OCI-LY7 (cell line): ENCODE results near the gene CARD11. TPM values are rescaled to one million over a fixed set of nuclear protein-coding genes. Genes with fewer than 3 reads are reported as not detected.

Experiments used
- BruUV-seq: library from RNA; stranded (reverse); fragments of 400-500 nt; replicated peaks from 2 replicates; lab custom pipeline; 2021; lab: Mats Ljungman, UMichigan
- CTCF ChIA-PET: fragments of 300-600 bp; sonication (Branson Sonifier 250); formaldehyde crosslinking; loops from one replicate; lab custom pipeline; 2022; ENCODE audit warnings: antibody characterized with exemption; ENCODE audit not compliant: unreplicated experiment; lab: Charles Lee
- POLR2A ChIA-PET: fragments of 300-600 bp; sonication (Branson Sonifier 250); formaldehyde crosslinking; loops from one replicate; lab custom pipeline; 2022; ENCODE audit warnings: antibody characterized with exemption; lab: Charles Lee
- DNase-seq: peaks from one replicate; pipeline ENCODE4 v3.0.0-alpha.2; 2015; ENCODE audit warnings: low spot score
- H2AFZ ChIP-seq: fragments of 200-600 bp; sonication (generic), shearing (Covaris generic); 2 replicates; pipeline ENCODE4 v1.6.1; 2014; ENCODE audit warnings: mild to moderate bottlenecking, antibody characterized with exemption, low read length, moderate library complexity
- H3K27ac ChIP-seq: fragments of 200-600 bp; sonication (generic); 2 replicates; pipeline ENCODE4 v1.5.1; 2014; ENCODE audit warnings: mixed run types, low read depth, mild to moderate bottlenecking, moderate library complexity, low read length, inconsistent platforms; ENCODE audit not compliant: poor library complexity, severe bottlenecking
- H3K36me3 ChIP-seq: fragments of 200-600 bp; sonication (generic); 2 replicates; pipeline ENCODE4 v1.6.1; 2014; ENCODE audit warnings: mild to moderate bottlenecking, antibody characterized with exemption, low read length, moderate library complexity, mixed read lengths; ENCODE audit not compliant: insufficient read depth
- H3K4me1 ChIP-seq: fragments of 200-600 bp; sonication (generic); 2 replicates; pipeline ENCODE4 v1.5.1; 2014; ENCODE audit warnings: mild to moderate bottlenecking, low read length; ENCODE audit not compliant: insufficient read depth, poor library complexity, severe bottlenecking
- H3K4me2 ChIP-seq: fragments of 200-600 bp; sonication (generic); 2 replicates; pipeline ENCODE4 v1.6.1; 2014; ENCODE audit warnings: mild to moderate bottlenecking, low read length
- H3K4me3 ChIP-seq: fragments of 200-600 bp; sonication (generic); 2 replicates; pipeline ENCODE4 v1.5.1; 2014; ENCODE audit warnings: mild to moderate bottlenecking, low read depth, low read length; ENCODE audit not compliant: poor library complexity, severe bottlenecking
- H3K79me2 ChIP-seq: fragments of 200-600 bp; sonication (generic); 2 replicates; pipeline ENCODE4 v1.6.1; 2016; ENCODE audit warnings: low read depth, mild to moderate bottlenecking, low read length, moderate library complexity, mixed read lengths; ENCODE audit not compliant: insufficient read depth
- H3K9me2 ChIP-seq: fragments of 200-600 bp; sonication (generic); 2 replicates; pipeline ENCODE4 v1.6.1; 2016; ENCODE audit warnings: mild to moderate bottlenecking, low read length, mixed read lengths; ENCODE audit not compliant: insufficient read depth
- H3K9me3 ChIP-seq: fragments of 200-600 bp; sonication (generic); 2 replicates; pipeline ENCODE4 v1.6.1; 2014; ENCODE audit warnings: mild to moderate bottlenecking, mixed run types, low read length, mixed read lengths
- H4K20me1 ChIP-seq: fragments of 200-600 bp; sonication (generic); 2 replicates; pipeline ENCODE4 v1.6.1; 2014; ENCODE audit warnings: mild to moderate bottlenecking, antibody characterized with exemption, low read length, moderate library complexity, mixed read lengths; ENCODE audit not compliant: insufficient read depth
- EZH2phosphoT487 ChIP-seq: fragments of 200-600 bp; sonication (generic); IDR thresholded peaks from 2 replicates; pipeline ENCODE4 v1.6.1; 2018; ENCODE audit warnings: low read depth, borderline replicate concordance, mild to moderate bottlenecking, mixed run types, antibody characterized with exemption, low read length, moderate library complexity, mixed read lengths
- intact Hi-C: fragments of 100-400 bp; cut with micrococcal nuclease; formaldehyde crosslinking; loops from one replicate; pipeline ENCODE4 v1.10.0; 2022; ENCODE audit not compliant: unreplicated experiment
- total RNA-seq, 2 experiments: library from RNA; depleted of rRNA in 1 of 2; stranded (reverse); fragments of >200 nt in 1 of 2; shearing (Covaris generic) in 1 of 2; gene quantifications; 2 replicates each; pipeline ENCODE4 v1.2.3, GENCODE V29; 2014 to 2022
- TF ChIP-seq, protein P1 (sequence below): fragments of 200-600 bp; sonication (generic); conservative IDR thresholded peaks from 2 replicates; pipeline ENCODE4 v1.5.1; 2014; ENCODE audit warnings: mild to moderate bottlenecking, antibody characterized with exemption, low read length, moderate library complexity, mixed read lengths

The CARD11 gene
- total RNA-seq, 2 experiments from 2014 or later = 33.8 to 63.5 TPM

DNA sequence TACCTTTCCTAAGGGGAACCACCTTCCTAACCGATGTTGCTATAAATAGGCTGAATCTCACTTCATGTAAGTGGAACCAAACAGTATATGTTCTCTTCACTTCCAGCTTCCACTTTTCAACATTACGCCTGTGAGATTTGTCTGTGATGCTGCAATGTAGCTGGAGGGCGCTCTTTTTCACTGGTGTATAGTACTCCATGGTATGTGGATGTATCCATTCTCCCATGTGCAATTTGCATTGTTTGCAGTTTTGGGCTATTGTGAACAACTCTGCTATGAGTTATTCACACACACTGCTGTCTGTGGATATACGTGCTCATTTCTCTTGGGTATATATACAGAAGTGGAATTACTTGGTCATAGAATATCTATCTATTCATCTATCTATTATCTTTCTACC is 123.6 kb downstream of the CARD11 start:
- Histone ChIP-seq H3K4me2 (no peak overlapping the region), H3K79me2 (no peaks in the 10 kb centered on the region), H3K27ac (no peak overlapping the region), H3K9me3 (no peaks in the 10 kb centered on the region), H3K4me3 (no peak overlapping the region), H3K36me3 (peaks cover 31% of the 10 kb centered on the region; the same call in 1 of the 2 replicates), H4K20me1 (no peaks in the 10 kb centered on the region), H3K4me1 (no peaks in the 10 kb centered on the region), H2AFZ (no peak overlapping the region), H3K9me2 (no peaks in the 10 kb centered on the region)
- intact Hi-C loops = no loop called here
- TF ChIP-seq EZH2phosphoT487 = no peak
- TF ChIP-seq, protein P1, sequence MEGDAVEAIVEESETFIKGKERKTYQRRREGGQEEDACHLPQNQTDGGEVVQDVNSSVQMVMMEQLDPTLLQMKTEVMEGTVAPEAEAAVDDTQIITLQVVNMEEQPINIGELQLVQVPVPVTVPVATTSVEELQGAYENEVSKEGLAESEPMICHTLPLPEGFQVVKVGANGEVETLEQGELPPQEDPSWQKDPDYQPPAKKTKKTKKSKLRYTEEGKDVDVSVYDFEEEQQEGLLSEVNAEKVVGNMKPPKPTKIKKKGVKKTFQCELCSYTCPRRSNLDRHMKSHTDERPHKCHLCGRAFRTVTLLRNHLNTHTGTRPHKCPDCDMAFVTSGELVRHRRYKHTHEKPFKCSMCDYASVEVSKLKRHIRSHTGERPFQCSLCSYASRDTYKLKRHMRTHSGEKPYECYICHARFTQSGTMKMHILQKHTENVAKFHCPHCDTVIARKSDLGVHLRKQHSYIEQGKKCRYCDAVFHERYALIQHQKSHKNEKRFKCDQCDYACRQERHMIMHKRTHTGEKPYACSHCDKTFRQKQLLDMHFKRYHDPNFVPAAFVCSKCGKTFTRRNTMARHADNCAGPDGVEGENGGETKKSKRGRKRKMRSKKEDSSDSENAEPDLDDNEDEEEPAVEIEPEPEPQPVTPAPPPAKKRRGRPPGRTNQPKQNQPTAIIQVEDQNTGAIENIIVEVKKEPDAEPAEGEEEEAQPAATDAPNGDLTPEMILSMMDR = no peak
- no peak for DNase-seq
- ChIA-PET POLR2A (no interaction called here), CTCF (no interaction called here)
- no TSS peak for BruUV-seq

GRCh38 chr7:2919256-2919655 is 124.4 kb downstream of the CARD11 start:
- no peak for TF ChIP-seq EZH2phosphoT487
- TF ChIP-seq, protein P1 = no peak

DNA sequence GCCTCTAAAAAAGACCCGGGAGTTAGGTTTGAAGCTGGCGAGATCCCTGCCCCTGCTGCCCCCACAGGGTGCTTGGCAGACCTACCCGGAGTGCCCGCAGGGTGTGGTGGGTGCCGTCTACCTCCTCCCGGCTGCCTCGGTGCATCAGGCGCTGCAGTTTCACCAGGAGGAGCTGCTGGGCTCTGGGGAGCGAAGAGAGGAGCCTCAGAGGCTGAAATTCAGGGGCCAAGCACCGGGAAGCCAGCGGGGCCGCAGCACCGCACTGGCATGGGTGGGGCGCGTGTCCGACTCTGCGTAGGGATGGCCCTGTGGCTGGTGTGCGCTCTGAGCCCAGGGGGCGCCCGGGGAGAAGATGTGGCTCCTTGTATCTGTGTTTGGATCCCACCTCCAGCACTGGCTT is 125.3 kb downstream of the CARD11 start:
- H3K4me2 ChIP-seq = no peak overlapping the region
- H3K79me2 ChIP-seq = no peaks in the 10 kb centered on the region
- no TSS peak for BruUV-seq
- H3K4me1 ChIP-seq = no peaks in the 10 kb centered on the region
- no peak overlapping the region for H3K4me3 ChIP-seq
- H3K9me2 ChIP-seq = no peaks in the 10 kb centered on the region
- intact Hi-C loops = no loop called here
- CTCF ChIA-PET = interaction anchor here (0.5 kb wide), 1 partner anchor 1853 kb away, joined by 3 read pairs; no protein-coding TSS in a partner anchor
- no peaks in the 10 kb centered on the region for H4K20me1 ChIP-seq
- no peaks in the 10 kb centered on the region for H3K9me3 ChIP-seq
- H3K27ac ChIP-seq = no peak overlapping the region
- TF ChIP-seq EZH2phosphoT487 = no peak
- TF ChIP-seq, protein P1 = no peak
- POLR2A ChIA-PET = no interaction called here
- DNase-seq = no peak
- H2AFZ ChIP-seq = no peak overlapping the region
- peaks cover 33% of the 10 kb centered on the region; the same call in 1 of the 2 replicates for H3K36me3 ChIP-seq

More at GRCh38 chr7:2919256-2919655, 124.4 kb downstream of the CARD11 start:
- POLR2A ChIA-PET = no interaction called here
- BruUV-seq = no TSS peak
- Histone ChIP-seq H3K4me3 (no peak overlapping the region), H3K4me2 (no peak overlapping the region), H3K4me1 (no peaks in the 10 kb centered on the region), H3K27ac (no peak overlapping the region), H3K79me2 (no peaks in the 10 kb centered on the region), H2AFZ (no peak overlapping the region), H4K20me1 (no peaks in the 10 kb centered on the region), H3K36me3 (peaks cover 33% of the 10 kb centered on the region; the same call in 1 of the 2 replicates), H3K9me2 (no peaks in the 10 kb centered on the region), H3K9me3 (no peaks in the 10 kb centered on the region)
- no peak for DNase-seq
- intact Hi-C loops = no loop called here
- CTCF ChIA-PET = interaction anchor here (0.6 to 0.7 kb wide), 2 partner anchors 59 to 1378 kb away, joined by 3 to 9 read pairs; no protein-coding TSS in a partner anchor
